H1 (cell line): Measurements from ENCODE around the gene ARHGEF12. TPM values are rescaled to one million over a fixed set of nuclear protein-coding genes. Genes with fewer than 3 reads are reported as not detected.

ENCODE experiments used
- CTCF ChIA-PET: fragments of 300-600 bp; sonication (Branson Sonifier 250); formaldehyde crosslinking; loops from one replicate; lab custom pipeline; 2021; ENCODE audit not compliant: partially characterized antibody; lab: Charles Lee
- POLR2A ChIA-PET: fragments of 300-600 bp; sonication (Branson Sonifier 250); formaldehyde crosslinking; loops from one replicate; lab custom pipeline; 2021; ENCODE audit warnings: inconsistent platforms; ENCODE audit not compliant: partially characterized antibody; lab: Charles Lee
- DNase-seq, 2 experiments: peaks; one replicate each; pipeline versions ENCODE4 v3.0.0 to v3.0.0-alpha.2; 2010 to 2022; ENCODE audit warnings: low spot score in 2 of 2, low read depth in 1 of 2, mixed read lengths in 1 of 2
- FAIRE-seq: peaks from 2 replicates; lab custom pipeline; 2011; peaks lifted over from hg19 to GRCh38; lab: Jason Lieb, UNC
- H2AFZ ChIP-seq: 2 replicates; pipeline ENCODE4 v1.8.1; 2012; ENCODE audit warnings: low read length, inconsistent platforms
- H2AK5ac ChIP-seq: 2 replicates; pipeline ENCODE4 v1.6.1; 2013; ENCODE audit warnings: low read depth, low read length
- H2BK120ac ChIP-seq: replicated peaks from 2 replicates; pipeline ENCODE3; 2013; ENCODE audit warnings: low read depth, low read length, inconsistent platforms
- H2BK12ac ChIP-seq: 2 replicates; pipeline ENCODE4 v1.6.1; 2013; ENCODE audit warnings: low read depth, low read length
- H2BK15ac ChIP-seq: 2 replicates; pipeline ENCODE4 v1.6.1; 2013; ENCODE audit warnings: low read length
- H2BK20ac ChIP-seq: 2 replicates; pipeline ENCODE4 v1.6.1; 2013; ENCODE audit warnings: low read length
- H2BK5ac ChIP-seq: 2 replicates; pipeline ENCODE4 v1.6.1; 2013; ENCODE audit warnings: low read depth, low read length
- H3K14ac ChIP-seq: 2 replicates; pipeline ENCODE4 v1.6.1; 2013; ENCODE audit warnings: inconsistent platforms; ENCODE audit not compliant: insufficient read length
- H3K18ac ChIP-seq: 2 replicates; pipeline ENCODE4 v1.6.1; 2013; ENCODE audit warnings: low read length; ENCODE audit errors: extremely low read depth
- H3K23ac ChIP-seq: 2 replicates; pipeline ENCODE4 v1.6.1; 2013; ENCODE audit warnings: inconsistent platforms; ENCODE audit not compliant: insufficient read length
- H3K23me2 ChIP-seq: 2 replicates; pipeline ENCODE4 v1.6.1; 2013; ENCODE audit warnings: low read depth, low read length
- H3K27ac ChIP-seq: 2 replicates; pipeline ENCODE4 v1.6.1; 2011; ENCODE audit warnings: low read depth, low read length, inconsistent platforms
- H3K27me3 ChIP-seq, 4 experiments: replicated peaks in 1 of 4; 1 replicate in 1 of 4; 2 replicates in 3 of 4; pipeline versions ENCODE4 v1.6.1 to v1.8.1; 2011 to 2013; ENCODE audit warnings: low read length in 3 of 4, mild to moderate bottlenecking in 3 of 4, inconsistent platforms in 2 of 4, mixed read lengths in 2 of 4, moderate library complexity in 1 of 4; ENCODE audit not compliant: control insufficient read depth in 3 of 4, insufficient read depth in 3 of 4; ENCODE audit errors: extremely low read depth in 1 of 4
- H3K36me3 ChIP-seq, 4 experiments: 2 replicates each; pipeline versions ENCODE4 v1.6.1 to v1.8.1; 2011 to 2013; ENCODE audit warnings: mild to moderate bottlenecking in 4 of 4, low read length in 3 of 4, moderate library complexity in 2 of 4, control low read depth in 1 of 4, inconsistent platforms in 1 of 4; ENCODE audit not compliant: insufficient read depth in 4 of 4, control insufficient read depth in 2 of 4
- H3K4ac ChIP-seq: replicated peaks from 2 replicates; pipeline ENCODE3; 2013; ENCODE audit warnings: low read length, low read depth, mixed read lengths, inconsistent platforms; ENCODE audit not compliant: insufficient read length
- H3K4me1 ChIP-seq, 4 experiments: replicated peaks in 1 of 4; 1 replicate in 1 of 4; 2 replicates in 3 of 4; pipeline versions ENCODE4 v1.6.1 to v1.8.1; 2011 to 2013; ENCODE audit warnings: low read length in 3 of 4, inconsistent platforms in 2 of 4, mixed read lengths in 1 of 4; ENCODE audit not compliant: insufficient read depth in 4 of 4, control insufficient read depth in 3 of 4
- H3K4me2 ChIP-seq, 2 experiments: 2 replicates each; pipeline versions ENCODE4 v1.6.1 to v1.8.1; 2011 to 2013; ENCODE audit warnings: low read depth in 2 of 2, low read length in 2 of 2, control low read depth in 1 of 2, inconsistent platforms in 1 of 2, mild to moderate bottlenecking in 1 of 2; ENCODE audit not compliant: insufficient read depth in 1 of 2
- H3K4me3 ChIP-seq, 4 experiments: fragments of 200-600, 300-600 bp in 1 of 4; sonication (generic), shearing (Covaris generic), sonication (Bioruptor Twin) in 1 of 4; 2 replicates each; pipeline versions ENCODE4 v1.5.1 to v1.8.1; 2011 to 2016; ENCODE audit warnings: low read length in 4 of 4, low read depth in 3 of 4, control low read depth in 2 of 4, inconsistent platforms in 2 of 4, mild to moderate bottlenecking in 2 of 4, mixed read lengths in 1 of 4, moderate library complexity in 1 of 4; ENCODE audit not compliant: insufficient read depth in 2 of 4; ENCODE audit errors: extremely low read depth in 1 of 4
- H3K56ac ChIP-seq: replicated peaks from 2 replicates; pipeline ENCODE3; 2013; ENCODE audit warnings: low read depth, mild to moderate bottlenecking, mixed read lengths, low read length, inconsistent platforms; ENCODE audit not compliant: insufficient read length
- H3K79me1 ChIP-seq: 2 replicates; pipeline ENCODE4 v1.6.1; 2013; ENCODE audit warnings: low read depth, low read length, control low read depth
- H3K79me2 ChIP-seq, 2 experiments: 2 replicates each; pipeline versions ENCODE4 v1.6.1 to v1.8.1; 2012 to 2013; ENCODE audit warnings: low read length in 2 of 2, mild to moderate bottlenecking in 2 of 2, inconsistent platforms in 1 of 2; ENCODE audit not compliant: insufficient read depth in 2 of 2, control insufficient read depth in 1 of 2
- H3K9ac ChIP-seq, 4 experiments: replicated peaks in 1 of 4; 1 replicate in 1 of 4; 2 replicates in 3 of 4; pipeline versions ENCODE4 v1.6.1 to v1.8.1; 2011 to 2013; ENCODE audit warnings: low read depth in 3 of 4, low read length in 3 of 4, control low read depth in 2 of 4, mild to moderate bottlenecking in 2 of 4, moderate library complexity in 2 of 4, inconsistent platforms in 1 of 4; ENCODE audit errors: extremely low read depth in 1 of 4
- H3K9me3 ChIP-seq, 2 experiments: 2 replicates each; pipeline versions ENCODE4 v1.6.1 to v1.8.1; 2012 to 2013; ENCODE audit warnings: mild to moderate bottlenecking in 2 of 2, moderate library complexity in 2 of 2, control low read depth in 1 of 2, inconsistent platforms in 1 of 2, low read depth in 1 of 2, low read length in 1 of 2, mixed read lengths in 1 of 2; ENCODE audit not compliant: insufficient read depth in 2 of 2
- H4K20me1 ChIP-seq, 2 experiments: replicated peaks in 1 of 2; 2 replicates each; pipeline versions ENCODE3 to v1.8.1; 2011 to 2013; ENCODE audit warnings: inconsistent platforms in 2 of 2, low read length in 2 of 2, mild to moderate bottlenecking in 1 of 2; ENCODE audit not compliant: insufficient read depth in 2 of 2, control insufficient read depth in 1 of 2
- H4K5ac ChIP-seq: 2 replicates; pipeline ENCODE4 v1.6.1; 2013; ENCODE audit warnings: low read length, low read depth, mixed read lengths, inconsistent platforms; ENCODE audit not compliant: insufficient read length
- H4K8ac ChIP-seq: 2 replicates; pipeline ENCODE4 v1.8.0; 2013; ENCODE audit warnings: mild to moderate bottlenecking, moderate library complexity, low read length, inconsistent platforms; ENCODE audit not compliant: insufficient read depth; ENCODE audit errors: extremely low read depth
- H4K91ac ChIP-seq: replicated peaks from 2 replicates; pipeline ENCODE3; 2013; ENCODE audit warnings: low read length, mixed read lengths, inconsistent platforms; ENCODE audit not compliant: insufficient read length
- CHD2 ChIP-seq: IDR thresholded peaks from 2 replicates; pipeline ENCODE4 v1.6.1; 2012; ENCODE audit warnings: low read length, improper control_type of control experiment
- CTBP2 ChIP-seq: IDR thresholded peaks from 2 replicates; pipeline ENCODE4 v1.7.0; 2011; ENCODE audit warnings: borderline replicate concordance, mild to moderate bottlenecking, moderate library complexity, mixed read lengths, low read length; ENCODE audit not compliant: insufficient read depth, insufficient read length
- CTCF ChIP-seq, 3 experiments: IDR thresholded peaks; 1 replicate in 2 of 3; 2 replicates in 1 of 3; pipeline versions ENCODE4 v1.5.1 to v1.6.1; 2011; ENCODE audit warnings: low read length in 3 of 3, mild to moderate bottlenecking in 3 of 3, inconsistent platforms in 2 of 3, low read depth in 1 of 3, moderate library complexity in 1 of 3; ENCODE audit not compliant: insufficient read depth in 1 of 3; ENCODE audit errors: control extremely low read depth in 1 of 3
- EGR1 ChIP-seq: IDR thresholded peaks from 2 replicates; pipeline ENCODE4 v1.6.1; 2011; ENCODE audit warnings: low read depth, low read length, borderline replicate concordance
- KDM5A ChIP-seq: fragments of 200-600 bp; IDR thresholded peaks from 2 replicates; pipeline ENCODE4 v1.7.1; 2012; ENCODE audit warnings: mild to moderate bottlenecking, low read length, inconsistent platforms, mixed read lengths
- RBBP5 ChIP-seq: IDR thresholded peaks from 2 replicates; pipeline ENCODE4 v1.7.1; 2012; ENCODE audit warnings: low read depth, mild to moderate bottlenecking, inconsistent platforms, low read length, moderate library complexity, borderline replicate concordance
- SIN3A ChIP-seq, 2 experiments: IDR thresholded peaks in 1 of 2; conservative IDR thresholded peaks in 1 of 2; 2 replicates each; pipeline ENCODE4 v1.6.1; 2011 to 2012; ENCODE audit warnings: low read length in 2 of 2, improper control_type of control experiment in 1 of 2, low read depth in 1 of 2, mild to moderate bottlenecking in 1 of 2
- SIX5 ChIP-seq: IDR thresholded peaks from 2 replicates; pipeline ENCODE4 v1.6.1; 2011; ENCODE audit warnings: mild to moderate bottlenecking, low read depth, low read length
- SRF ChIP-seq: IDR thresholded peaks from 2 replicates; pipeline ENCODE4 v1.6.1; 2011; ENCODE audit warnings: mild to moderate bottlenecking, low read depth, low read length, moderate library complexity
- WGBS, 2 experiments: shearing (Covaris generic) in 1 of 2; methylation state at CpG; one replicate each; pipeline versions ENCODE4 v1.1.6 to v1.1.7; 2013 to 2015; ENCODE audit warnings: low lambda C conversion rate in 2 of 2, mixed read lengths in 2 of 2, inconsistent platforms in 1 of 2, low coverage in 1 of 2, missing lambda C conversion rate in 1 of 2; ENCODE audit not compliant: insufficient replicate concordance in 2 of 2, insufficient coverage in 1 of 2, insufficient read length in 1 of 2; ENCODE audit errors: extremely low coverage in 1 of 2, missing lambda C conversion rate in 1 of 2; 5-methylcytosine and 5-hydroxymethylcytosine counted together
- polyA plus RNA-seq, 7 experiments: library from polyadenylated mRNA; depleted of rRNA in 3 of 7; stranded (reverse) in 5 of 7; unstranded in 2 of 7; fragments of >200 nt in 5 of 7; fragments of 200-250 nt in 2 of 7; gene quantifications; 1 replicate in 5 of 7; 2 replicates in 1 of 7; 4 replicates in 1 of 7; pipeline versions ENCODE4 v1.2.1 to v1.2.3, GENCODE V29; 2011 to 2013; ENCODE audit warnings: missing spikeins in 2 of 7, mixed read lengths in 2 of 7
- total RNA-seq: library from RNA; stranded (reverse); fragmentation: NEBNext Ultra II Directional; extraction: Animal tissue kit (Norgen Biotek cat#: 25700); gene quantifications from 2 replicates; pipeline ENCODE4 v1.2.1, GENCODE V29; 2021

The ARHGEF12 gene
- total and polyA plus RNA-seq, 2 of the 8 experiments (the other 6 are each of a cell fraction or from before 2014, with no cell fraction given): 5.1 to 33.7 TPM

DNA sequence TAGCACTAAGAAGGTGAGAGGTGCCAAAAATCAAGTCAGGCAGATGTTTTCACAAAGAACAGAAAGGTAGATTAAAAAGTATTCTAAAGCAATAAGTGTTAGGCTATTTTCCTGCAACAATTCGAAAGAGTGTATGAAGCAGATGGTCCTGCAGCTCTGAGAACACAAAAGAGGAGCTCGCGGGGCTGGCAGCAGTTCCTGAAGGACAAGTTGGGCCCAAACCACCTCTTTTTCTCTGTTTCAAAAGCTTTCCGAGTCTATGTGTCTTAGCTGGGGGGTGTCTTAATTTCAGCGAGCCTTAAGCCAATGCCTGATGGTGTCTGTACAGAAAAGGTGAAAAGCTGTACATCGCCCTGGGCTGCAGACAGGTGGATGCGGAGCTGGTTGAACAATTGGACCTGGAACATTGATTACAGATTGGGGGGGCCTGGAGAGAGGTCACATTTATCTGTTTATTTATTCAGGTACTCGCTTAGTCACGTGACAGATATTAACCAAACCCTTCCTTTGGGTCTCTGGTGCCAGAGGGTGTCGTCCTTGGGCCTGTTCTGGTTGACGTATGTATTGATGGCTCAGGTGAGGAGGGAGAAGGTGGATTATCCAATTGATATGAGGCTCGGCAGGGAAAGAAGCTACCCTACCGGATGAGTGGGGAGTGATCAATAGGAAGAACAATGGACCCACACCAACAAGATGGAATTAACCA is 200.0 kb downstream of the ARHGEF12 start:
- Histone ChIP-seq H2BK12ac (no peak overlapping the region), H4K20me1 (no peaks in the 10 kb centered on the region), H3K14ac (no peak overlapping the region), H2BK15ac (no peak overlapping the region), H2BK20ac (no peak overlapping the region), H2AK5ac (no peak overlapping the region), H3K4me3 (no peak overlapping the region), H4K5ac (no peak overlapping the region), H4K8ac (no peak overlapping the region), H2AFZ (no peak overlapping the region), H3K9me3 (no peaks in the 10 kb centered on the region), H3K9ac (no peak overlapping the region), H3K23me2 (no peaks in the 10 kb centered on the region), H3K36me3 (no peaks in the 10 kb centered on the region), H3K27me3 (no peaks in the 10 kb centered on the region), H3K18ac (no peak overlapping the region), H2BK120ac (no peak overlapping the region), H3K4ac (no peak overlapping the region), H3K23ac (no peak overlapping the region), H3K4me1 (peaks cover 0 to 2% (median 0%) of the 10 kb centered on the region in 4 experiments; a peak in 3 of 7 replicates), H3K56ac (no peak overlapping the region), H3K4me2 (no peak overlapping the region), H3K79me2 (no peaks in the 10 kb centered on the region), H3K27ac (no peak overlapping the region), H2BK5ac (no peak overlapping the region), H4K91ac (no peak overlapping the region), H3K79me1 (no peaks in the 10 kb centered on the region; the same call in 1 of the 2 replicates)
- FAIRE-seq (no peak), DNase-seq (no peak)
- ChIA-PET POLR2A (interaction anchor here (1.3 to 1.7 kb wide), 3 partner anchors 9 to 22 kb away, joined by 3 to 6 read pairs (median 4); no protein-coding TSS in a partner anchor), CTCF (interaction anchor here (1.0 to 2.1 kb wide), 5 partner anchors 8 to 266 kb away, joined by 3 to 12 read pairs (median 3); no protein-coding TSS in a partner anchor)
- 90% methylated on average over 13 of the region's 13 CpGs; no CpG with 5 or more reads in 1 of the 2 experiments for WGBS, 2 experiments
- TF ChIP-seq CTCF (IDR thresholded peaks at IDR 0.05; ENCODE audit: control extremely low read depth in 1 of 3, insufficient read depth in 1 of 3, low read depth in 1 of 3, low read length in 3 of 3) (no peak), SIN3A (conservative IDR thresholded peaks at IDR 0.05 in 1 of 2, IDR thresholded peaks at IDR 0.05 in 1 of 2; ENCODE audit: low read depth in 1 of 2, low read length in 2 of 2) (no peak), CTBP2 (no peak), SRF (no peak), EGR1 (no peak), SIX5 (no peak), RBBP5 (no peak), CHD2 (no peak), KDM5A (no peak)
